ENCODE results near the gene KCNMB2.

- TF ChIP-seq CTCF (IDR thresholded peaks at IDR 0.05; ENCODE audit: borderline replicate concordance, extremely low read depth, low read length, poor library complexity, severe bottlenecking) (no peak), EZH2 (IDR thresholded peaks at IDR 0.05; ENCODE audit: borderline replicate concordance, low read depth, low read length, severe bottlenecking) (no peak)
Observed at GRCh38 chr3:178618896-178619295, 82.7 kb downstream of the KCNMB2 start.

Data from DND-41 (cell line).